Measurements from ENCODE around the gene KCTD13. TPM values are rescaled to one million over a fixed set of nuclear protein-coding genes. Genes with fewer than 3 reads are reported as not detected.

KCTD13 gene
- total and polyA plus RNA-seq, 2 of the 8 experiments (the other 6 are each of a cell fraction or from before 2014, with no cell fraction given): 9.2 to 10.8 TPM

GRCh38 chr16:29896841-29897240, 29.2 kb downstream of the KCTD13 start:
- Histone ChIP-seq H2BK12ac (ENCODE audit: low read depth, low read length) (no peak overlapping the region), H2BK15ac (ENCODE audit: low read length) (no peak overlapping the region), H3K4me3 (ENCODE audit: extremely low read depth in 1 of 4, insufficient read depth in 2 of 4, low read depth in 3 of 4, low read length in 4 of 4) (no peak overlapping the region), H2BK20ac (ENCODE audit: low read length) (no peak overlapping the region), H3K18ac (ENCODE audit: extremely low read depth, low read length) (no peak overlapping the region), H3K4me2 (ENCODE audit: insufficient read depth in 1 of 2, low read depth in 2 of 2, low read length in 2 of 2) (no peak overlapping the region; a peak in 1 of 4 replicates), H3K27ac (ENCODE audit: low read depth, low read length) (no peak overlapping the region), H3K23me2 (ENCODE audit: low read depth, low read length) (peaks cover 24% of the 10 kb centered on the region), H3K14ac (ENCODE audit: insufficient read length) (no peak overlapping the region), H4K91ac (replicated peaks; ENCODE audit: insufficient read length, low read length) (no peak overlapping the region), H4K20me1 (replicated peaks in 1 of 2; ENCODE audit: control insufficient read depth in 1 of 2, insufficient read depth in 2 of 2, low read length in 2 of 2) (peaks cover 0 to 3% of the 10 kb centered on the region in 2 experiments), H3K56ac (replicated peaks; ENCODE audit: insufficient read length, low read depth, low read length) (no peak overlapping the region), H2AFZ (ENCODE audit: low read length) (no peak overlapping the region), H4K5ac (ENCODE audit: insufficient read length, low read depth, low read length) (no peak overlapping the region), H3K27me3 (replicated peaks in 1 of 4; ENCODE audit: control insufficient read depth in 3 of 4, extremely low read depth in 1 of 4, insufficient read depth in 3 of 4, low read length in 3 of 4) (no peaks in the 10 kb centered on the region), H3K23ac (ENCODE audit: insufficient read length) (no peak overlapping the region), H3K4me1 (replicated peaks in 1 of 4; ENCODE audit: control insufficient read depth in 3 of 4, insufficient read depth in 4 of 4, low read length in 3 of 4) (peaks cover 0 to 14% (median 3%) of the 10 kb centered on the region in 4 experiments; a peak in 6 of 7 replicates), H3K4ac (replicated peaks; ENCODE audit: insufficient read length, low read depth, low read length) (no peak overlapping the region), H2AK5ac (ENCODE audit: low read depth, low read length) (no peak overlapping the region), H2BK5ac (ENCODE audit: low read depth, low read length) (no peak overlapping the region), H2BK120ac (replicated peaks; ENCODE audit: low read depth, low read length) (no peak overlapping the region), H4K8ac (ENCODE audit: extremely low read depth, insufficient read depth, low read length) (no peak overlapping the region), H3K36me3 (ENCODE audit: control insufficient read depth in 2 of 4, insufficient read depth in 4 of 4, low read length in 3 of 4) (no peaks in the 10 kb centered on the region; a peak in 2 of 8 replicates), H3K9me3 (ENCODE audit: insufficient read depth in 2 of 2, low read depth in 1 of 2, low read length in 1 of 2) (no peaks in the 10 kb centered on the region), H3K9ac (replicated peaks in 1 of 4; ENCODE audit: extremely low read depth in 1 of 4, low read depth in 3 of 4, low read length in 3 of 4) (no peak overlapping the region), H3K79me2 (ENCODE audit: control insufficient read depth in 1 of 2, insufficient read depth in 2 of 2, low read length in 2 of 2) (no peaks in the 10 kb centered on the region), H3K79me1 (ENCODE audit: low read depth, low read length) (peaks cover 4% of the 10 kb centered on the region; the same call in 1 of the 2 replicates)
- 83% methylated on average over 6 of the region's 15 CpGs; no CpG with 5 or more reads in 1 of the 2 experiments for WGBS, 2 experiments (ENCODE audit: extremely low coverage in 1 of 2, insufficient coverage in 1 of 2, insufficient read length in 1 of 2, insufficient replicate concordance in 2 of 2, low coverage in 1 of 2, low lambda C conversion rate in 2 of 2, missing lambda C conversion rate in 1 of 2)
- CTCF ChIA-PET (ENCODE audit: partially characterized antibody): no interaction called here
- POLR2A ChIA-PET (ENCODE audit: partially characterized antibody): no interaction called here
- FAIRE-seq (no peak), DNase-seq (ENCODE audit: low read depth in 1 of 2, low spot score in 2 of 2) (no peak)
- TF ChIP-seq POU5F1 (IDR thresholded peaks at IDR 0.05; ENCODE audit: low read depth, low read length): no peak
- no peak for TF ChIP-seq YY1 (IDR thresholded peaks at IDR 0.05; ENCODE audit: low read depth, low read length)
- TF ChIP-seq SRF (IDR thresholded peaks at IDR 0.05; ENCODE audit: low read depth, low read length): no peak
- no peak for TF ChIP-seq JUND (IDR thresholded peaks at IDR 0.05; ENCODE audit: low read length)
- no peak for TF ChIP-seq USF2 (IDR thresholded peaks at IDR 0.05; ENCODE audit: low read length)

All from H1 (cell line).